Measurements from ENCODE around the gene DCTN2.
"Not testable (repeated sequence)": the region's sequence is repeated elsewhere in the genome, so short reads cannot be mapped to it uniquely, and the experiment has no call there.

DCTN2 gene

GRCh38 chr12:57546438-57547287 is at the start of gene DCTN2:
Gene DCTN2, minus strand, starts transcription at chr12:57547192. Its CDS starts 129 bp downstream, at chr12:57547063.
- peak; percentile 98 for DNase-seq

DNA sequence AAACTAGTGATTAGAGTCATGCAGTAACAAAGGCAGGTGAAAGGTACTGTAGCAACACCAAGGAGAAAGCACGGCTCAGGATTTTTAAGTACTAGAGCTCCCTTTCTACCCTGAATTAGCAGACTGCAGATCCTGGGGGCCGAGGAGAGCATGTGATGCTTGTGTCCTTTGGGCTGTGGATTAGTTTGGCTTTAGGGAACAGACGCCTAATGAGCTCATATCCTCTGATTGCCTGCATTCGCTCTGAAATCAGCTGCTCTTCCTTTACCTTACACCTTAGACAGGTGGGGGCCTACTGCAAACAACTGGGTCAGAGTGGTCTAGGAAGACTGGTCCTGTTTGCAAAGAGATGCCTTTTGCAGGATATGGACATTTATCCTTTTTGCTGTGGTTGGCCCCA is 46.2 kb upstream of the DCTN2 start:
- no peak for DNase-seq

GRCh38 chr12:57592551-57593165 is 45.7 kb upstream of the DCTN2 start:
- DNase-seq: no peak

DNA sequence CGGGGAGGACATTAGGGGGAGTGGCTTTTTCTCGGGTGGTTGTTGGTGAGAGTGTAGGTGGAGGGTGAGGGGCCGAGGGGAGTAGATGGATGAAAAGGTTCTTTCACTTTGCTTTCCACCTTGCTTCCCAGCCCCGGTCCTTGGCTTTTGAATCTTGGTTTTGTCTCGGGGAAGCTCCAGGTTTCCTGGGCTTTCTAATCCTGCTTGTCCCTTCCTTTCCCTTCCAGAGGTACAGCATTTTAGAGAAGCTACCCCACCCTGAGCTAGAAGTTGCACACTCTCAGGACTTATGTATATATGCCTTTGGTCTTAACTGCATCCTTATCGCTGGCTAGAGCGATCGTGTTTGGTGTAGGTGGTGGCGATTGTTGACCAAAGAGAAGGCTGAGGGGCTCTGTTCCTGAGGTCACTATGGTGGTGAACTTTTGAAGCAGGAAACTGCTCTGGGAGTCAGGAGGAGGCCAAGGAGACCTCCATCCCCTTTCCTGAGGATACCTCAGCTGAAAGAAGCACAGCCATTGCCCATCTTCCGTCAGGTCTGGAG is 44.9 kb upstream of the DCTN2 start:
- no peak for DNase-seq

DNA sequence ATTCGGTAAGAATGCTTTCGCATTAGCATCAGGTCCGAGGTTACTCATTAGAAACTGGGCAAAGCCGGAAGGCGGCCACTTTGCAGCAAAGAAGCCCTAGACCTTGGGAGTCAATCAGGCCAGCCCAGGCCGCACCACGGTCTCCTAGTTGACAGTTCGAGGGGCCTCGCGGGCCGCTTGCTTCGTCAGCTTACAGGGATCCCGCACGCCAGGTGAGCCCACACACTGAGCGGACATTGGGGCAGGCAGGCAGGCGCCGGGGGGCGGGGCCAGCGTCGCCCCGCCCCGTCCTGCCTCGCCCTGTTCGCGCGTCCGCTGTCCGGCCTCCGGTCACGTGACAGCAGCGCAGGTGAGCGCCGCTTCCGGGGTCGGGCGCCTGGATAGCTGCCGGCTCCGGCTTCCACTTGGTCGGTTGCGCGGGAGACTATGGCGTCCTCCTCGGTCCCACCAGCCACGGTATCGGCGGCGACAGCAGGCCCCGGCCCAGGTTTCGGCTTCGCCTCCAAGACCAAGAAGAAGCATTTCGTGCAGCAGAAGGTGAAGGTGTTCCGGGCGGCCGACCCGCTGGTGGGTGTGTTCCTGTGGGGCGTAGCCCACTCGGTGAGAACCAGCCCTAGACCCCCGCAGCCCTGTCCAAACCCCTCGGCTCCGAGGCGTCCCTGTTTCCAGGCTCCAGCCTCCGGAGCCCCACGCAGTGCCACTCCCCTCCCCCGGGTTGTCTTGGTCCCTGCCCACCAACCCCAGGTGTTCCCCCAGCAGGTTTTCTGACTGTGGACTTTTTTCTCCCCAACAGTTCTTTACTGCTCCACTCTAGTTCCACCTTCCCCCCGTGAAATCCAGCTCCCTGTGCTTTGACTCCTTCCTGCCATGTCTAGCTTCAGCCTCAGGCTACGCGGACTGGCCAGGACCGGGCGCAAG is 44.1 kb upstream of the DCTN2 start, which contains the start of gene PIP4K2C:
TSS of gene PIP4K2C (plus strand) at position 329 of the 918 bp plus-strand sequence. CDS start at position 427, 98 bp downstream.
- DNase-seq: peak; percentile 67

GRCh38 chr12:57590479-57590863 is 43.5 kb upstream of the DCTN2 start:
- DNase-seq: no peak

DNA sequence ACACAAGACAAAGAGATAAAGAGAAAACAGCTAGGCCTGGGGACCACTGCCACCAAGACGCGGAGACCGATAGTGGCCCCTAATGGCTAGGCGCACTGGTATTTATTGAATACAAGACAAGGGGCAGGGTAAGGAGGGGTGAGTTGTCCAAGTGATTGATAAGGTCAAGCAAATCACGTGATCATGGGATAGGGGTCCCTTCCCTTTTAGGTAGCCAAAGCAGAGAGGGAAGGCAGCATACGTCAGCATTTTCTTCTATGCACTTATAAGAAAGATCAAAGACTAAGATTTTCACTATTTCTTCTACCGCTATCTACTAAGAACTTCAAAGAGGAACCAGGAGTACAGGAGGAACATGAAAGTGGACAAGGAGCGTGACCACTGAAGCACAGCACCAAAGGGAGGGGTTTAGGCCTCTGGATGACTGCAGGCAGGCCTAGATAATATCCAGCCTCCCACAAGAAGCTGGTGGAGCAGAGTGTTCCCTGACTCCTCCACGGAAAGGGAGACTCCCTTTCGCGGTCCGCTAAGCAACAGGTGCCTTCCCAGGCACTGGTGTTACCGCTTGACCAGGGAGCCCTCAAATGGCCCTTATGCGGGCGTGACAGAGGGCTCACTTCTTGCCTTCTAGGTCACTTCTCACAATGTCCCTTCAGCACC is 42.1 kb upstream of the DCTN2 start:
- DNase-seq: not testable (repeated sequence)

- DNase-seq: no peak
Observed at GRCh38 chr12:57586832-57587429, 39.9 kb upstream of the DCTN2 start.

- no peak for DNase-seq
Observed at GRCh38 chr12:57586128-57586527, 39.1 kb upstream of the DCTN2 start.

GRCh38 chr12:57585156-57585555 is 38.2 kb upstream of the DCTN2 start:
- no peak for DNase-seq

DNA sequence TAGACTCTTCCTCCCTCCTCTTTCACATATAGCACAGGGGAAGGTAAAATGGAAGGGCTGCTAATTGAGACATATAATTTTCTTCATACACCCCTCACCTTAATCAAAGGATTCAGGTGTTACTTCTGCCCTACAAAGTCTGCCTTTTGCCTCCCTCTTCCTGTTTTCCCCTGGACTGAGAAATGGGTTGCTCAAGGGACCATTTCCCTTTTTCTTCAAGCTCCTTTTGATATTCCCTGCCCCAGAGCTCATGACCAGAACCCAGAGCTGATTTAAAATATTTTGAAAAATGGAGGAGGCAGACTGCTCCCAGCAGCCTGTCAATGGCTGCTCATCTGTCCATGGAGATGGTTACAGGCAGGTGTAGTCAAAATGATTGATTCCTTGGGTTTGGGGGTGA is 37.7 kb upstream of the DCTN2 start:
- DNase-seq: no peak

DNA sequence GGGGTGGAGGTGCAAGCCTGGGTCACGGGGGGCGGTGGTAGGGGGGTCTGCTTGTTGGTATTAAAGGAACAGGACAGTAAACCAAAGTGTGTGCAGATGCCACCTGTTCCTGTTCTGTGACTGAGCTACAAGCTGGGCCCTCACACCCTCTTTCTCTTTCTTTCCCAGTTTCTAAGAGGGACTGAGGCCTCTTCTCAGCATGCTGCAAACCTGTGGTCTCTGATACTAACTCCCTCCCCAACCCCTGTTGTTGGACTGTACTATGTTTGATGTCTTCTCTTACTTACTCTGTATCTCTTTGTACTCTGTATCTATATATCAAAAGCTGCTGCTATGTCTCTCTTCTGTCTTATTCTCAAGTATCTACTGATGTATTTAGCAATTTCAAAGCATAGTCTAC is 37.1 kb upstream of the DCTN2 start:
- no peak for DNase-seq

- peak; percentile 45 for DNase-seq
Observed at GRCh38 chr12:57583008-57583831, 36.2 kb upstream of the DCTN2 start.

- DNase-seq: no peak
Observed at GRCh38 chr12:57582440-57582839, 35.4 kb upstream of the DCTN2 start.

DNA sequence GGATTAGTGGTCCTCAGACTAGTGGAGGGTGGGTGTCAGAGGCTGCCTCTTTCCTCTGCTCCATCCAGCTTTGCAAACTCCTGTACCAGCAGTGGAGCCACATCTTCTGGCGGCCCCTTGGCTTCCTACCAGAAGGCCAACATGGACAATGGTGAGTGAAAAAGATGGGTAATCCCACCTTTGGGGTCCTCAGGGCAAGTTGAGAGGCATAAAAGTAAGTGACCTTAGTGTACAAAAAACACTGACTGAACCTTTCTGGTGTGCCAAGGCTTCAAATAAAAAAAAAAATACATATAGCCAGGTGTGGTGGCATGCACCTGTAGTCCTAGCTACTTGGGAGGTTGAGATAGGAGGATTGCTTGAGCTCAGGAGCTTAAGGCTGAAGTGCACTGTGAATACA is 34.8 kb upstream of the DCTN2 start:
- DNase-seq: no peak

GRCh38 chr12:57580466-57580795 is 33.4 kb upstream of the DCTN2 start:
- DNase-seq: no peak

DNA sequence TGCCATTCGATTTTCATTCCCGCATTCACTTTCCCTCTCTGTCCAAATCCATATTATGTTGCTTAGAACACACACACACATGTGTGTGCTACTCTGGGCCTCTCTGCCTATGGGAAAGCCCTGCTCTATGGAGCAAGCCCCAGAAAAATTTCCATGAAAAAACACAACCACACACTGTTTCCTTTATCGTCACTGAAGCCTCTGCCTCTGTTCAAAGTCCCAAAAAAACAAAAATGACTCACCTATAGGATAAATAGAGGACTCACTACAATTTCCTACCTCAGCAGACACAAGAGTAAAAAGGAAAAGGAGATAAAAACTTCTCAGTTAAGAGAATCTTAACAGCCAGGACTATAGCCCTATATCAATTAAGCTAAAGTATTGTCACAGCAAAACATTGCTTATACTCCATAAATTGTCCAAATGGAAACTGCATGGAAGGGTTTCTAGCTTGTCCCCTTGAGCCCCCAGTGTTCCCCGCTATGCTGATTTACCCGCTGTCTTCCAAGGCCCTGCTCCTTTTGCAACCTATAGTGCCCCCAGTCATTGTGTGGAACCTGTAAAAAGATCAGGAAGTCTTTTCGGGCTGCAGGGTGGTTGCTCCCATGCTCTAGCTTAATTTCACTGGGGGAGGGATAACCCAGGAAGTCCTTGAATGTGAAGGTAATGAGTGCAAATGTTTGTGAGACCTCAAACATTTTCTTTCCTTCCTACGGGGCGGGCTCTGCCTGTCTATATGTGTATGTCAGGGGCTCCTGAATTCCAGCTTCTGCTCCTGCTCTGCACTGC is 32.9 kb upstream of the DCTN2 start:
- DNase-seq: no peak

DNA sequence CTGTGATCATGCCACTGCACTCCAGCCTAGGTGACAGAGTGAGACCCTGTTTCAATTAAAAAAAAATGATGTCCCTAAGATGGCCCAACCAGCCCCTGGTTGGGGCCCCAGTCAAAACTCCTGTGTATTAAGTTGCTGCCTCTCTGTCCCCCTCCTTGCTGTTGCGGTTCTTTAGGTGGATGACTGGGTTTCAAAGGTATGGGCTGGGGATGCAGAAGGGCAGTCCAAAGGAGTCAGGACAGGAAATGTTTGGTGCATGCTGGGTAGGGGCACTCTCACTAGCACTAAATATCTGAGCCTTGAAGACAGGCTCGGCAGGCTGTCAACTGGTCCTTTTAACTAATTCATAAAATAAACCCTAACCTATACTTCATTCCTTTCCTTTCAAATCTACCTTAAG is 32.0 kb upstream of the DCTN2 start:
- DNase-seq: no peak

- no peak for DNase-seq
Observed at GRCh38 chr12:57577981-57578758, 31.2 kb upstream of the DCTN2 start.
